ENCODE data around the gene TMSB10. TPM values are rescaled to one million over a fixed set of nuclear protein-coding genes. Genes with fewer than 3 reads are reported as not detected.
A peak's percentile ranks its signal among the peaks of the same experiment; 100 is the strongest.

TMSB10 gene
- total and polyA plus RNA-seq, 4 experiments from 2014 or later, result 1,218 to 6,561 (median 3,402) TPM

DNA sequence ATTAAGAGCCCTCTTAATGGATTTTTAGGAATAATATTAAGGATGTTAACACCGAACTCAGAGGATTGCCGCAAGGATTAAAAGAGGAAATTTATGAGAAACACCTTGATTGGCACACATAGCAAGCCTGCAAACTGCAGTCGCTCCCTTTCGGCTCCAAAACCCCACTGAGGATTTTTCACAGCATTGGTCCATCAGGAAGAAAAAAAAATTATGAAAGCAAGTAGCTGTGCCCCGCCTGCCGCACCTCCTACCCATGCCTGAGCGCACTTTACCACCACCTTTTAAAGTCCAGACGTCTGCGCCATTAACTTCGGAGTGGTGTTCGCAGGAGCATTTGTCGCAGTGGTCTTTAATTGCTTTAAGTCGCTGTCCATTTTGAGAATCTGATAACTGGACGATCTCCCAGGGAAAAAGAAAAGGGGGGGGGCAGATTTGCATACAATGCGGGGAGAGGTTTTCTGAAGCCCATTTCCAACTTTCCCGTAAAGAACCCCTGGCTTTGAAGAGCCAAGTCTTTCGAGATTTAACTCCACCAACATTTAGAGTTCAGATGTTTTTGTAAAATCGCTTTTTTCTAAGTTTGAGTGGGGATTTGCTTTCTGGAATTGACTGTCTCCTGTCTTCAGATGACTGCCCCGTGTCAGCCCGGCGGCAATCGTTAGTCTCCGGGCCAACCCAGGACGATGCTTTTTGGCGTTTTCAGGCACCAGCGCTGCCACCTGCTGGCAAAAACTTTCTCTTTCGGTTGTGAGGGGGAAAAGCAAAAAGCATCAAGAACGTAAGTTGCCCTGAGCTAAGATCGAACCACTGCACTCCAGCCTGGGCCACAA, 23.7 kb upstream of the TMSB10 start:
- peak overlapping the region; percentile 90 to 99 (median 96) for H3K4me3 Mint-ChIP-seq
- peaks cover 25 to 60% (median 42%) of the 10 kb centered on the region in 4 donors for H3K4me1 Mint-ChIP-seq
- H3K9me3 Mint-ChIP-seq, result no peaks in the 10 kb centered on the region
- Histone ChIP-seq H3K4me1 (ENCODE audit: insufficient read depth, low read length) (peaks cover 32% of the 10 kb centered on the region), H3K4me3 (ENCODE audit: low read length in 2 of 2) (peak overlapping the region; percentile 67 to 93), H3K27ac (ENCODE audit: low read depth, low read length) (peak overlapping the region; percentile 72), H3K27me3 (ENCODE audit: insufficient read depth, low read length) (no peaks in the 10 kb centered on the region), H3K9me3 (ENCODE audit: control insufficient read depth in 1 of 2, low read length in 2 of 2) (no peaks in the 10 kb centered on the region), H3K36me3 (ENCODE audit: insufficient read depth, low read length) (no peaks in the 10 kb centered on the region)
- intact Hi-C loops (cut with micrococcal nuclease), result loop anchor here (1.0 to 5.0 kb wide), 11 partner anchors 12 to 422 kb away; partner anchors contain the start of genes DNAH6, SUCLG1 and TMSB10
- H3K27ac Mint-ChIP-seq, result peak overlapping the region; percentile 84 to 98 (median 97)
- ChIA-PET POLR2A (ENCODE audit: partially characterized antibody) (interaction anchor here (0.6 to 7.0 kb wide), 34 partner anchors 8 to 423 kb away, joined by 3 to 201 read pairs (median 6); partner anchors contain the start of genes DNAH6, KCMF1, SUCLG1 and TMSB10), CTCF (ENCODE audit: partially characterized antibody) (interaction anchor here (0.7 to 14.5 kb wide), 35 partner anchors 9 to 422 kb away, joined by 3 to 271 read pairs (median 5); partner anchors contain the start of gene TMSB10)
- H3K36me3 Mint-ChIP-seq, result peaks cover 0 to 16% of the 10 kb centered on the region in 2 donors
- peak; percentile 82 to 86 (median 85) for DNase-seq
- no peaks in the 10 kb centered on the region for H3K27me3 Mint-ChIP-seq

DNA sequence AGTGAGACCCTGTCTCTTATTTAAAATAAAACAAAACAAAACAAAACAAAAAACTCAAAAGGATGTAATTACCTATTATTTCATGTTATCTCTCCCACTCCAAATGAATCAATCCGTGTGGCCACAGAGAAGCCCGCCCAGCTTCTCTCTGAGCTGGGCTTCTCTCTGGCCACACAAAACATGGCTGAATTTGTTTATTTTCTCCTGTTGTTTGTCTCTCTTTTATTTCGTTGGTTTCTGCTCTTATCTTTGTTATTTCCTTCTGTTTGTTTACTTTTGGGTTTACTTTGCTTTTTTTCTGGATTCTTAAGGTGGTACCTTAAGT, 23.1 kb upstream of the TMSB10 start:
- intact Hi-C loops (cut with micrococcal nuclease), result loop anchor here (1.0 to 5.0 kb wide), 10 partner anchors 17 to 423 kb away; partner anchors contain the start of genes DNAH6, SUCLG1 and TMSB10
- Mint-ChIP-seq H3K4me3 (peak overlapping the region; percentile 90 to 99 (median 96)), H3K36me3 (peaks cover 0 to 16% of the 10 kb centered on the region in 2 donors), H3K27ac (peak overlapping the region; percentile 84 to 98 (median 97)), H3K27me3 (no peaks in the 10 kb centered on the region), H3K4me1 (peaks cover 26 to 60% (median 42%) of the 10 kb centered on the region in 4 donors), H3K9me3 (no peaks in the 10 kb centered on the region)
- ChIA-PET POLR2A (ENCODE audit: partially characterized antibody) (interaction anchor here (0.6 to 7.0 kb wide), 22 partner anchors 7 to 423 kb away, joined by 3 to 201 read pairs (median 7); partner anchors contain the start of genes SUCLG1 and TMSB10), CTCF (ENCODE audit: partially characterized antibody) (interaction anchor here (0.7 to 14.5 kb wide), 33 partner anchors 9 to 388 kb away, joined by 3 to 271 read pairs (median 5); partner anchors contain the start of gene TMSB10)
- Histone ChIP-seq H3K4me1 (ENCODE audit: insufficient read depth, low read length) (peaks cover 27% of the 10 kb centered on the region), H3K27me3 (ENCODE audit: insufficient read depth, low read length) (no peaks in the 10 kb centered on the region), H3K9me3 (ENCODE audit: control insufficient read depth in 1 of 2, low read length in 2 of 2) (no peaks in the 10 kb centered on the region), H3K4me3 (ENCODE audit: low read length in 2 of 2) (peak overlapping the region in 1 of 2 donors; percentile 93), H3K36me3 (ENCODE audit: insufficient read depth, low read length) (no peaks in the 10 kb centered on the region), H3K27ac (ENCODE audit: low read depth, low read length) (peak overlapping the region; percentile 72)
- DNase-seq, result no peak

DNA sequence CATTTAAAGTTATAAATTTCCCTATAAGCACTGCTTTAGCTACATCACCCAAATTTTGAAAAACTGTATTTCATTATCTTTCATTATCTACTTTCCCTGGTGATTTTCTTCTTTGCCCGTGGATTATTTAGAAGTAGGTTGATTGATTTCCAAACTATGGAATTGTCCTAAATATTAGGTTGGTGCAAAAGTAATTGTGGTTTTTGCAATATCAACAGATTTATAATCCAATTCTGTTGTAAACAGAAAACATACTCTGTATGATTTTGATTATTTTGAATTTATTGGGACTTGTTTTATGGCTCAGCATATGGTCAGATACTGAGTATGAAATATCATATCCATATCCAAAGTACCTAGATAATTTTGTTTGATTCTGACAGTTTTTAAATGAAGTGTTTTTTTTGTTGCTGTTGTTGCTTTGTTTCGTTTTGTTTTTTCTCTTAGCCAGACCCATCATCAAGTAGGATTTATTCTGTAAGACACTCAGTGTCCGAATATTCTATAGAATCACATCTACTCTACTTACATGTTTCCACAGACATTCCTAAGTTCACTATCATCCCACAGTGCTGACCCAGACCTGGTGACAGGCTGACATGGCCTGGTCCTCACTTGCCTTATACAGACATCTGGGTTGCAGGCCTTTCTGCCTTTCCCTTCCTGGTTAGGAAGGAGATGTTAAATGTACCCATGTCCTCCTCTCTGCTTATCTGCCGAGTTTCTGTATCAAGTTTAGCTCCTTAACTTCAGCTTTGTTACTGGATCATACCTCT, 22.5 kb upstream of the TMSB10 start:
- H3K4me3 ChIP-seq (ENCODE audit: low read length in 2 of 2), result no peak overlapping the region

GRCh38 chr2:84884449-84884848, 21.0 kb upstream of the TMSB10 start:
- ChIA-PET CTCF (ENCODE audit: partially characterized antibody) (interaction anchor here (6.6 to 14.5 kb wide), 2 partner anchors 17 to 38 kb away, joined by 114 to 271 read pairs; partner anchors contain the start of gene TMSB10), POLR2A (ENCODE audit: partially characterized antibody) (interaction anchor here (1.5 to 6.5 kb wide), 2 partner anchors 9 to 22 kb away, joined by 3 to 201 read pairs; partner anchors contain the start of gene TMSB10)
- no peak overlapping the region for H3K4me3 Mint-ChIP-seq
- Histone ChIP-seq H3K4me3 (ENCODE audit: low read length in 2 of 2) (no peak overlapping the region), H3K27me3 (ENCODE audit: insufficient read depth, low read length) (no peaks in the 10 kb centered on the region), H3K27ac (ENCODE audit: low read depth, low read length) (no peak overlapping the region), H3K36me3 (ENCODE audit: insufficient read depth, low read length) (no peaks in the 10 kb centered on the region), H3K9me3 (ENCODE audit: control insufficient read depth in 1 of 2, low read length in 2 of 2) (no peaks in the 10 kb centered on the region), H3K4me1 (ENCODE audit: insufficient read depth, low read length) (peaks cover 26% of the 10 kb centered on the region)
- intact Hi-C loops (cut with micrococcal nuclease), result loop anchor here (5.0 kb wide), 2 partner anchors 128 to 367 kb away; partner anchors contain the start of gene DNAH6
- peaks cover 0 to 16% of the 10 kb centered on the region in 2 donors for H3K36me3 Mint-ChIP-seq
- peaks cover 24 to 61% (median 44%) of the 10 kb centered on the region in 4 donors for H3K4me1 Mint-ChIP-seq
- no peak for DNase-seq
- H3K27ac Mint-ChIP-seq, result peak overlapping the region in 3 of 7 donors; percentile 4 to 63 (median 24)
- no peaks in the 10 kb centered on the region for H3K9me3 Mint-ChIP-seq
- H3K27me3 Mint-ChIP-seq, result no peaks in the 10 kb centered on the region

More for the DNA sequence above, 22.5 kb upstream of the TMSB10 start:
- Histone ChIP-seq H3K4me1 (ENCODE audit: insufficient read depth, low read length) (peaks cover 25% of the 10 kb centered on the region), H3K36me3 (ENCODE audit: insufficient read depth, low read length) (no peaks in the 10 kb centered on the region), H3K27me3 (ENCODE audit: insufficient read depth, low read length) (no peaks in the 10 kb centered on the region), H3K27ac (ENCODE audit: low read depth, low read length) (no peak overlapping the region), H3K9me3 (ENCODE audit: control insufficient read depth in 1 of 2, low read length in 2 of 2) (no peaks in the 10 kb centered on the region)
- peak overlapping the region; percentile 90 to 99 (median 96) for H3K4me3 Mint-ChIP-seq
- no peak for DNase-seq
- ChIA-PET POLR2A (ENCODE audit: partially characterized antibody) (interaction anchor here (0.6 to 7.0 kb wide), 23 partner anchors 7 to 424 kb away, joined by 3 to 201 read pairs (median 6); partner anchors contain the start of genes SUCLG1 and TMSB10), CTCF (ENCODE audit: partially characterized antibody) (interaction anchor here (0.7 to 14.5 kb wide), 34 partner anchors 8 to 388 kb away, joined by 3 to 271 read pairs (median 5); partner anchors contain the start of gene TMSB10)
- peaks cover 0 to 16% of the 10 kb centered on the region in 2 donors for H3K36me3 Mint-ChIP-seq
- H3K9me3 Mint-ChIP-seq, result no peaks in the 10 kb centered on the region
- H3K4me1 Mint-ChIP-seq, result peaks cover 20 to 59% (median 38%) of the 10 kb centered on the region in 4 donors
- intact Hi-C loops (cut with micrococcal nuclease), result loop anchor here (1.0 to 5.0 kb wide), 10 partner anchors 18 to 424 kb away; partner anchors contain the start of genes DNAH6, SUCLG1 and TMSB10
- peak overlapping the region; percentile 84 to 98 (median 97) for H3K27ac Mint-ChIP-seq
- H3K27me3 Mint-ChIP-seq, result no peaks in the 10 kb centered on the region

DNA sequence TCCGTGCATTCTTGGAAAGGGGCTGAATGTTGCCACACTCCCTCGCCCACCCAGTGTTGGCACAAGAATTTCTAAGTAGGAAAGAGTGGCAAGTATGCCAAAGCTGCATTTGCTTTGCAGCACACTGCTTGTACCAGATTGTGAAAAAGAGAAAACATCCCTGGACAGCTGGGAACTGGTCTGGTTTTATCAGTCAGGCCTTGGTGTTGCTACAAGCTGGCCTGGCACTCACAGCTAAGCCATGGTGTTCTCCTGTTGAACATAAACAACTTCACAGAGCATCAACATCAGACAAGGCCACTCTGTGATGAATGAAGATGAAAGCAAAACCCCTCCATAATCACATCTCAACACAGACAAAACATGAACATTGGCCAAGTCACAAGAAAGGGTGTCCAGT, 20.3 kb upstream of the TMSB10 start:
- Histone ChIP-seq H3K27ac (ENCODE audit: low read depth, low read length) (no peak overlapping the region), H3K27me3 (ENCODE audit: insufficient read depth, low read length) (no peaks in the 10 kb centered on the region), H3K4me3 (ENCODE audit: low read length in 2 of 2) (no peak overlapping the region), H3K36me3 (ENCODE audit: insufficient read depth, low read length) (no peaks in the 10 kb centered on the region), H3K4me1 (ENCODE audit: insufficient read depth, low read length) (peaks cover 30% of the 10 kb centered on the region), H3K9me3 (ENCODE audit: control insufficient read depth in 1 of 2, low read length in 2 of 2) (no peaks in the 10 kb centered on the region)
- CTCF ChIA-PET (ENCODE audit: partially characterized antibody), result interaction anchor here (6.6 to 14.5 kb wide), 2 partner anchors 17 to 37 kb away, joined by 114 to 271 read pairs; partner anchors contain the start of gene TMSB10
- intact Hi-C loops (cut with micrococcal nuclease), result no loop called here
- Mint-ChIP-seq H3K36me3 (peaks cover 0 to 13% of the 10 kb centered on the region in 2 donors), H3K4me1 (peaks cover 27 to 60% (median 47%) of the 10 kb centered on the region in 4 donors), H3K9me3 (no peaks in the 10 kb centered on the region), H3K27me3 (no peaks in the 10 kb centered on the region), H3K4me3 (no peak overlapping the region), H3K27ac (peak overlapping the region in 1 of 7 donors; percentile 29)
- POLR2A ChIA-PET (ENCODE audit: partially characterized antibody), result interaction anchor here (1.0 to 7.5 kb wide), 3 partner anchors 21 to 40 kb away, joined by 3 to 204 read pairs (median 201); partner anchors contain the start of gene TMSB10
- DNase-seq, result no peak

- peaks cover 28 to 61% (median 47%) of the 10 kb centered on the region in 4 donors for H3K4me1 Mint-ChIP-seq
- peak overlapping the region in 1 of 8 donors; percentile 4 for H3K4me3 Mint-ChIP-seq
Measured at GRCh38 chr2:84886791-84887190, 18.7 kb upstream of the TMSB10 start.

More at GRCh38 chr2:84886791-84887190, 18.7 kb upstream of the TMSB10 start:
- H3K27me3 ChIP-seq (ENCODE audit: insufficient read depth, low read length), result no peaks in the 10 kb centered on the region
- H3K4me1 ChIP-seq (ENCODE audit: insufficient read depth, low read length), result peaks cover 30% of the 10 kb centered on the region
- H3K9me3 ChIP-seq (ENCODE audit: control insufficient read depth in 1 of 2, low read length in 2 of 2), result no peaks in the 10 kb centered on the region
- H3K27ac ChIP-seq (ENCODE audit: low read depth, low read length), result no peak overlapping the region
- H3K27me3 Mint-ChIP-seq, result no peaks in the 10 kb centered on the region
- intact Hi-C loops (cut with micrococcal nuclease), result no loop called here
- peaks cover 0 to 4% of the 10 kb centered on the region in 2 donors for H3K36me3 Mint-ChIP-seq
- ChIA-PET POLR2A (ENCODE audit: partially characterized antibody) (interaction anchor here (0.9 to 7.5 kb wide), 4 partner anchors 10 to 39 kb away, joined by 3 to 204 read pairs (median 43); partner anchors contain the start of gene TMSB10), CTCF (ENCODE audit: partially characterized antibody) (interaction anchor here (0.7 to 14.5 kb wide), 7 partner anchors 19 to 390 kb away, joined by 3 to 271 read pairs (median 3); partner anchors contain the start of genes DNAH6 and TMSB10)
- no peaks in the 10 kb centered on the region for H3K9me3 Mint-ChIP-seq
- no peak overlapping the region for H3K4me3 ChIP-seq (ENCODE audit: low read length in 2 of 2)
- no peak for DNase-seq
- peak overlapping the region in 6 of 7 donors; percentile 53 to 97 (median 89) for H3K27ac Mint-ChIP-seq
- no peaks in the 10 kb centered on the region for H3K36me3 ChIP-seq (ENCODE audit: insufficient read depth, low read length)

All from CD4-positive, alpha-beta memory T cell (primary cell).